SK-N-SH (cell line): ENCODE data around the gene NPAS3. TPM values are rescaled to one million over a fixed set of nuclear protein-coding genes. Genes with fewer than 3 reads are reported as not detected.
A peak's percentile ranks its signal among the peaks of the same experiment; 100 is the strongest.

Source experiments
- CTCF ChIA-PET: fragments of 300-600, 350-600 bp; formaldehyde crosslinking; extraction: SDS; loops from one replicate; lab custom pipeline; 2021; lab: Yijun Ruan, JAX
- POLR2A ChIA-PET: fragments of 350-600 bp; sonication (Branson Sonifier 250); formaldehyde crosslinking; extraction: SDS; loops from one replicate; lab custom pipeline; 2020; ENCODE audit warnings: antibody characterized with exemption, inconsistent platforms; lab: Yijun Ruan, JAX
- DNase-seq: peaks from one replicate; pipeline ENCODE4 v3.0.0; 2012
- H2AFZ ChIP-seq: fragments of 200-600 bp; sonication (generic); 2 replicates; pipeline ENCODE4 v1.8.1; 2016; ENCODE audit warnings: antibody characterized with exemption, mild to moderate bottlenecking, low read depth
- H3F3A ChIP-seq: fragments of 200-600 bp; sonication (generic); replicated peaks from 2 replicates; pipeline ENCODE3; 2016; ENCODE audit warnings: antibody characterized with exemption, mild to moderate bottlenecking; ENCODE audit not compliant: insufficient read depth
- H3K27ac ChIP-seq, 2 experiments: fragments of 200-500 bp in 1 of 2; fragments of 200-600 bp in 1 of 2; sonication (Bioruptor generic) in 1 of 2; sonication (generic), shearing (Covaris generic) in 1 of 2; 2 replicates each; pipeline versions ENCODE4 v1.5.1 to v1.6.1; 2014 to 2016; ENCODE audit warnings: low read depth in 2 of 2, inconsistent platforms in 1 of 2, low read length in 1 of 2, mild to moderate bottlenecking in 1 of 2, mixed read lengths in 1 of 2
- H3K27me3 ChIP-seq: fragments of 200-600 bp; sonication (generic), shearing (Covaris generic); 2 replicates; pipeline ENCODE4 v1.6.1; 2016; ENCODE audit warnings: mixed run types; ENCODE audit not compliant: insufficient read depth
- H3K36me3 ChIP-seq, 2 experiments: fragments of 200-500 bp in 1 of 2; fragments of 200-600 bp in 1 of 2; sonication (Bioruptor generic) in 1 of 2; sonication (generic) in 1 of 2; replicated peaks in 1 of 2; 2 replicates each; pipeline versions ENCODE3 to v1.5.1; 2014 to 2016; ENCODE audit warnings: low read length in 1 of 2, mild to moderate bottlenecking in 1 of 2; ENCODE audit not compliant: insufficient read depth in 2 of 2, control insufficient read depth in 1 of 2
- H3K4me1 ChIP-seq, 2 experiments: fragments of 200-500 bp in 1 of 2; fragments of 200-600 bp in 1 of 2; sonication (Bioruptor generic) in 1 of 2; sonication (generic), shearing (Covaris generic) in 1 of 2; 2 replicates each; pipeline versions ENCODE4 v1.5.1 to v1.6.1; 2014 to 2016; ENCODE audit warnings: low read depth in 1 of 2, low read length in 1 of 2, mixed run types in 1 of 2; ENCODE audit not compliant: insufficient read depth in 2 of 2, control insufficient read depth in 1 of 2
- H3K4me2 ChIP-seq: fragments of 200-600 bp; sonication (generic), shearing (Covaris generic); 2 replicates; pipeline ENCODE4 v1.6.1; 2017; ENCODE audit warnings: mixed run types
- H3K4me3 ChIP-seq, 2 experiments: fragments of 200-500 bp in 1 of 2; fragments of 200-600 bp in 1 of 2; sonication (Bioruptor generic) in 1 of 2; sonication (generic), shearing (Covaris generic) in 1 of 2; 2 replicates each; pipeline versions ENCODE4 v1.5.1 to v1.8.1; 2014 to 2016; ENCODE audit warnings: low read depth in 2 of 2, inconsistent platforms in 1 of 2, low read length in 1 of 2, mild to moderate bottlenecking in 1 of 2, mixed read lengths in 1 of 2, moderate library complexity in 1 of 2
- H3K79me2 ChIP-seq: fragments of 200-600 bp; sonication (generic); 2 replicates; pipeline ENCODE4 v1.8.1; 2017; ENCODE audit warnings: mild to moderate bottlenecking; ENCODE audit not compliant: insufficient read depth
- H3K9ac ChIP-seq: fragments of 200-600 bp; sonication (generic); 2 replicates; pipeline ENCODE4 v1.6.1; 2017; ENCODE audit warnings: mixed run types
- H3K9me2 ChIP-seq: fragments of 200-600 bp; sonication (generic); 2 replicates; pipeline ENCODE4 v1.6.1; 2017; ENCODE audit warnings: mixed run types
- H3K9me3 ChIP-seq: fragments of 200-600 bp; sonication (generic); 2 replicates; pipeline ENCODE4 v1.6.1; 2017; ENCODE audit warnings: mixed run types, mild to moderate bottlenecking, moderate library complexity
- H4K20me1 ChIP-seq: fragments of 200-600 bp; sonication (generic); 2 replicates; pipeline ENCODE4 v1.6.1; 2017; ENCODE audit warnings: mild to moderate bottlenecking, mixed run types; ENCODE audit not compliant: insufficient read depth
- EP300 ChIP-seq, 2 experiments: IDR thresholded peaks; 2 replicates each; pipeline versions ENCODE4 v1.4.0 to v1.6.1; 2012; ENCODE audit warnings: borderline replicate concordance in 1 of 2, low read depth in 1 of 2, low read length in 1 of 2
- FOSL2 ChIP-seq: IDR thresholded peaks from 2 replicates; pipeline ENCODE4 v1.4.0; 2012; ENCODE audit warnings: low read depth, mild to moderate bottlenecking, moderate library complexity, borderline replicate concordance
- GABPA ChIP-seq: IDR thresholded peaks from 2 replicates; pipeline ENCODE4 v1.4.0; 2012; ENCODE audit warnings: low read depth, mild to moderate bottlenecking
- GATA2 ChIP-seq: sonication (generic); formaldehyde crosslinking; IDR thresholded peaks from 2 replicates; pipeline ENCODE4 v1.5.0; 2020; ENCODE audit warnings: mild to moderate bottlenecking, missing genetic modification reagents
- JUND ChIP-seq: IDR thresholded peaks from 2 replicates; pipeline ENCODE4 v1.4.0; 2012
- MEF2A ChIP-seq: IDR thresholded peaks from 2 replicates; pipeline ENCODE4 v1.4.0; 2012; ENCODE audit warnings: low read depth, borderline replicate concordance
- NFIC ChIP-seq: IDR thresholded peaks from 2 replicates; pipeline ENCODE4 v1.4.0; 2012; ENCODE audit warnings: borderline replicate concordance
- NRF1 ChIP-seq: IDR thresholded peaks from 2 replicates; pipeline ENCODE4 v1.6.1; 2012; ENCODE audit warnings: low read depth, mild to moderate bottlenecking, low read length
- POLR2AphosphoS5 ChIP-seq: IDR thresholded peaks from 2 replicates; pipeline ENCODE4 v1.6.1; 2012; ENCODE audit warnings: low read depth, low read length
- RAD21 ChIP-seq: IDR thresholded peaks from 2 replicates; pipeline ENCODE4 v1.6.1; 2012; ENCODE audit warnings: mild to moderate bottlenecking, low read length
- TCF12 ChIP-seq: IDR thresholded peaks from 2 replicates; pipeline ENCODE4 v1.4.0; 2012
- WGBS: methylation state at CpG from one replicate; pipeline ENCODE4 v1.1.6; 2017; ENCODE audit warnings: low lambda C conversion rate; 5-methylcytosine and 5-hydroxymethylcytosine counted together
- polyA plus RNA-seq, 3 experiments: library from polyadenylated mRNA; depleted of rRNA; stranded (reverse); fragments of >200 nt; gene quantifications; 2 replicates each; pipeline ENCODE4 v1.2.3, GENCODE V29; 2012
- TF ChIP-seq, protein P1 (sequence below): IDR thresholded peaks from 2 replicates; pipeline ENCODE4 v1.4.0; 2012; ENCODE audit warnings: low read depth, borderline replicate concordance
- TF ChIP-seq, protein P2 (sequence below): IDR thresholded peaks from 2 replicates; pipeline ENCODE4; 2012
- TF ChIP-seq, protein P3 (sequence below): fragments of 200-600 bp; sonication (generic); IDR thresholded peaks from 2 replicates; pipeline ENCODE4 v1.6.1; 2017; ENCODE audit warnings: antibody characterized with exemption, mild to moderate bottlenecking, moderate library complexity
- TF ChIP-seq, protein P4 (sequence below): fragments of 150-350 bp; IDR thresholded peaks from 2 replicates; pipeline ENCODE4 v1.6.1; 2017; ENCODE audit warnings: antibody characterized with exemption, low read length, low read depth, borderline replicate concordance
- TF ChIP-seq, protein P5 (sequence below): IDR thresholded peaks from 2 replicates; pipeline ENCODE4 v1.4.0; 2012; ENCODE audit warnings: low read depth
- TF ChIP-seq, protein P6 (sequence below): IDR thresholded peaks from 2 replicates; pipeline ENCODE4 v1.4.0; 2012; ENCODE audit warnings: low read depth, borderline replicate concordance

The NPAS3 gene
- polyA plus RNA-seq, 1 of the 3 experiments (the other 2 are of a cell fraction): 4.3 TPM

DNA sequence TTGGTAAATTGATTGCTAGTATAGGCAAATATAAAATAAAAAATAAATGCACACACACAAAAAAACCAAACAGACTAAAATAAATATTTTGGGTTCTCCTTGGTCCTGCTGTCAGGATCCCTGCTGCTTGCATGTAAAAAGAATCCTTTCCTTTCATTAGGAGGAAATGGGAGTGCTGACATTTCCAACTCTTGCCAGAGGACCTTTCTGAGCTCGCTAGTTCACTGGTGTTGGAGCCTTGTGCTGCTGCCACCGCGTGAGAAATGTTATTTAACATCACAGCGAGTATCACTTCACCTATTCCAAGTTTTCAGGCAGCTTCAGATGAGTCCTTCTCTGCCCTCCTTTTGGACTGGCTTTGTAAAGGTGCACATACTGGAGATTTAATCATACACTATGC lies 358.9 kb downstream of the NPAS3 start:
- no peaks in the 10 kb centered on the region for H3K9me3 ChIP-seq
- no peaks in the 10 kb centered on the region for H3K27me3 ChIP-seq
- TF ChIP-seq, protein P1, sequence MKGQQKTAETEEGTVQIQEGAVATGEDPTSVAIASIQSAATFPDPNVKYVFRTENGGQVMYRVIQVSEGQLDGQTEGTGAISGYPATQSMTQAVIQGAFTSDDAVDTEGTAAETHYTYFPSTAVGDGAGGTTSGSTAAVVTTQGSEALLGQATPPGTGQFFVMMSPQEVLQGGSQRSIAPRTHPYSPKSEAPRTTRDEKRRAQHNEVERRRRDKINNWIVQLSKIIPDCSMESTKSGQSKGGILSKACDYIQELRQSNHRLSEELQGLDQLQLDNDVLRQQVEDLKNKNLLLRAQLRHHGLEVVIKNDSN: no peak
- TF ChIP-seq RAD21 (no peak), GATA2 (CRISPR knock-in tag) (no peak), POLR2AphosphoS5 (no peak)
- TF ChIP-seq, protein P2, sequence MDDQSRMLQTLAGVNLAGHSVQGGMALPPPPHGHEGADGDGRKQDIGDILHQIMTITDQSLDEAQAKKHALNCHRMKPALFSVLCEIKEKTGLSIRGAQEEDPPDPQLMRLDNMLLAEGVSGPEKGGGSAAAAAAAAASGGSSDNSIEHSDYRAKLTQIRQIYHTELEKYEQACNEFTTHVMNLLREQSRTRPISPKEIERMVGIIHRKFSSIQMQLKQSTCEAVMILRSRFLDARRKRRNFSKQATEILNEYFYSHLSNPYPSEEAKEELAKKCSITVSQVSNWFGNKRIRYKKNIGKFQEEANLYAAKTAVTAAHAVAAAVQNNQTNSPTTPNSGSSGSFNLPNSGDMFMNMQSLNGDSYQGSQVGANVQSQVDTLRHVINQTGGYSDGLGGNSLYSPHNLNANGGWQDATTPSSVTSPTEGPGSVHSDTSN: no peak
- TF ChIP-seq, protein P3, sequence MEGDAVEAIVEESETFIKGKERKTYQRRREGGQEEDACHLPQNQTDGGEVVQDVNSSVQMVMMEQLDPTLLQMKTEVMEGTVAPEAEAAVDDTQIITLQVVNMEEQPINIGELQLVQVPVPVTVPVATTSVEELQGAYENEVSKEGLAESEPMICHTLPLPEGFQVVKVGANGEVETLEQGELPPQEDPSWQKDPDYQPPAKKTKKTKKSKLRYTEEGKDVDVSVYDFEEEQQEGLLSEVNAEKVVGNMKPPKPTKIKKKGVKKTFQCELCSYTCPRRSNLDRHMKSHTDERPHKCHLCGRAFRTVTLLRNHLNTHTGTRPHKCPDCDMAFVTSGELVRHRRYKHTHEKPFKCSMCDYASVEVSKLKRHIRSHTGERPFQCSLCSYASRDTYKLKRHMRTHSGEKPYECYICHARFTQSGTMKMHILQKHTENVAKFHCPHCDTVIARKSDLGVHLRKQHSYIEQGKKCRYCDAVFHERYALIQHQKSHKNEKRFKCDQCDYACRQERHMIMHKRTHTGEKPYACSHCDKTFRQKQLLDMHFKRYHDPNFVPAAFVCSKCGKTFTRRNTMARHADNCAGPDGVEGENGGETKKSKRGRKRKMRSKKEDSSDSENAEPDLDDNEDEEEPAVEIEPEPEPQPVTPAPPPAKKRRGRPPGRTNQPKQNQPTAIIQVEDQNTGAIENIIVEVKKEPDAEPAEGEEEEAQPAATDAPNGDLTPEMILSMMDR: no peak
- TF ChIP-seq, protein P4, sequence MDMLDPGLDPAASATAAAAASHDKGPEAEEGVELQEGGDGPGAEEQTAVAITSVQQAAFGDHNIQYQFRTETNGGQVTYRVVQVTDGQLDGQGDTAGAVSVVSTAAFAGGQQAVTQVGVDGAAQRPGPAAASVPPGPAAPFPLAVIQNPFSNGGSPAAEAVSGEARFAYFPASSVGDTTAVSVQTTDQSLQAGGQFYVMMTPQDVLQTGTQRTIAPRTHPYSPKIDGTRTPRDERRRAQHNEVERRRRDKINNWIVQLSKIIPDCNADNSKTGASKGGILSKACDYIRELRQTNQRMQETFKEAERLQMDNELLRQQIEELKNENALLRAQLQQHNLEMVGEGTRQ: no peak
- TF ChIP-seq, all 33 proteins: peak for 0
- H3F3A ChIP-seq: no peaks in the 10 kb centered on the region
- WGBS: 85% methylated on average over 4 of the region's 4 CpGs
- H3K36me3 ChIP-seq: no peaks in the 10 kb centered on the region
- H3K9me2 ChIP-seq: no peaks in the 10 kb centered on the region
- no peaks in the 10 kb centered on the region for H3K79me2 ChIP-seq
- ChIA-PET CTCF (no interaction called here), POLR2A (no interaction called here)
- H3K4me2 ChIP-seq: no peak overlapping the region
- no peak overlapping the region for H3K9ac ChIP-seq
- H3K4me3 ChIP-seq: no peak overlapping the region
- H4K20me1 ChIP-seq: no peaks in the 10 kb centered on the region
- DNase-seq: no peak
- no peak overlapping the region for H3K27ac ChIP-seq
- H2AFZ ChIP-seq: no peak overlapping the region
- H3K4me1 ChIP-seq: no peaks in the 10 kb centered on the region

DNA sequence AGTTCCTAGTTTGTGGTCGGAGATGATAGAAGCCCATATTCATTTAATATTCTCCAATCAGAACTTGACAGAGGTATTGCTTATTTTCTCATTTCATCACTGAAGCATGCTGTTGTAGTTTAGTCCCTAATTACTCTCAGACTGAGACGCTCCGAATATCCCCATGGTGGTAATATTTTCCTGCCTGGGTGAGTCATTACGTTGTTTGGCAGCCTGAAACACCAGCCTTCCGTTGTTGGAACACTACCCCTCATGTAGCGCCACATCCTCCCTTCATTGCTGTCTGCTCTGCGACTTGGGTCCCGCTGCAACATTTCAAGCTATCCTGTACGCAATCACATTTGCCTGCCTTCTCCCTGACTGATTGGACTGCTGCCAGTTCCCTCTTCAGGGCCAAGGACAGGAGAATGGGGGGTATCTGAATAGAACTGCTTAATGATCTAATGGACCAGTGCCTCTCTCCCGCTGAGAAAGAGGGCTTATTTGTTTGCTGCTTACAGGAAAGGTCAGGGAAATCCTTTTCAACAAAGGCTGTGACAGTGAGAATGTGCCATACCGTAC lies 369.1 kb downstream of the NPAS3 start:
- Histone ChIP-seq H3K4me3 (peak overlapping the region in 1 of 2 experiments; percentile 15; a peak in 2 of 4 replicates), H3K36me3 (no peaks in the 10 kb centered on the region), H3K4me1 (peaks cover 0 to 9% of the 10 kb centered on the region in 2 experiments; a peak in 2 of 4 replicates), H3F3A (no peaks in the 10 kb centered on the region), H3K9me3 (no peaks in the 10 kb centered on the region), H3K4me2 (peak overlapping the region; percentile 5; the same call in 1 of the 2 replicates), H3K27me3 (no peaks in the 10 kb centered on the region), H3K9me2 (peaks cover 5% of the 10 kb centered on the region; the same call in 1 of the 2 replicates), H3K9ac (no peak overlapping the region), H3K27ac (peak overlapping the region in 1 of 2 experiments; percentile 23; a peak in 2 of 4 replicates), H3K79me2 (no peaks in the 10 kb centered on the region), H4K20me1 (no peaks in the 10 kb centered on the region), H2AFZ (peak overlapping the region; percentile 31; the same call in 1 of the 2 replicates)
- 45% methylated on average over 11 of the region's 11 CpGs for WGBS
- DNase-seq: peak; percentile 27
- POLR2A ChIA-PET: no interaction called here
- CTCF ChIA-PET: no interaction called here
- TF ChIP-seq TCF12: peak; percentile 55; the same call in 1 of the 2 replicates
- 0 out of 2 replicates have a peak, but pooled peaks have one; percentile 20 for TF ChIP-seq GATA2 (CRISPR knock-in tag)
- peak; percentile 39; the same call in 1 of the 2 replicates for TF ChIP-seq JUND
- peak; percentile 72 for TF ChIP-seq FOSL2
- TF ChIP-seq, protein P1: no peak
- TF ChIP-seq, protein P5, sequence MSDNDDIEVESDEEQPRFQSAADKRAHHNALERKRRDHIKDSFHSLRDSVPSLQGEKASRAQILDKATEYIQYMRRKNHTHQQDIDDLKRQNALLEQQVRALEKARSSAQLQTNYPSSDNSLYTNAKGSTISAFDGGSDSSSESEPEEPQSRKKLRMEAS: peak; percentile 31; the same call in 1 of the 2 replicates
- TF ChIP-seq EP300 (IDR thresholded peaks at IDR 0.05; ENCODE audit: borderline replicate concordance in 1 of 2, low read depth in 1 of 2, low read length in 1 of 2): 0 out of 4 replicates have a peak, but pooled peaks of 1 of the 2 experiments have one; percentile 25
- TF ChIP-seq NRF1: no peak
- TF ChIP-seq, protein P4: no peak
- TF ChIP-seq NFIC: peak; percentile 48; the same call in 1 of the 2 replicates
- no peak for TF ChIP-seq MEF2A
- TF ChIP-seq GABPA: no peak
- TF ChIP-seq, protein P6, sequence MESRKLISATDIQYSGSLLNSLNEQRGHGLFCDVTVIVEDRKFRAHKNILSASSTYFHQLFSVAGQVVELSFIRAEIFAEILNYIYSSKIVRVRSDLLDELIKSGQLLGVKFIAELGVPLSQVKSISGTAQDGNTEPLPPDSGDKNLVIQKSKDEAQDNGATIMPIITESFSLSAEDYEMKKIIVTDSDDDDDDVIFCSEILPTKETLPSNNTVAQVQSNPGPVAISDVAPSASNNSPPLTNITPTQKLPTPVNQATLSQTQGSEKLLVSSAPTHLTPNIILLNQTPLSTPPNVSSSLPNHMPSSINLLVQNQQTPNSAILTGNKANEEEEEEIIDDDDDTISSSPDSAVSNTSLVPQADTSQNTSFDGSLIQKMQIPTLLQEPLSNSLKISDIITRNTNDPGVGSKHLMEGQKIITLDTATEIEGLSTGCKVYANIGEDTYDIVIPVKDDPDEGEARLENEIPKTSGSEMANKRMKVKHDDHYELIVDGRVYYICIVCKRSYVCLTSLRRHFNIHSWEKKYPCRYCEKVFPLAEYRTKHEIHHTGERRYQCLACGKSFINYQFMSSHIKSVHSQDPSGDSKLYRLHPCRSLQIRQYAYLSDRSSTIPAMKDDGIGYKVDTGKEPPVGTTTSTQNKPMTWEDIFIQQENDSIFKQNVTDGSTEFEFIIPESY: no peak
